Pulmonary artery endothelial cell (primary cell): ENCODE measurements around the gene YARS1. TPM values are rescaled to one million over a fixed set of nuclear protein-coding genes. Genes with fewer than 3 reads are reported as not detected.

Experiments used
- DNase-seq: peaks from one replicate; pipeline ENCODE4 v3.0.0-alpha.2; 2011; ENCODE audit warnings: low read depth, low spot score
- total RNA-seq: library from RNA; depleted of rRNA; stranded (reverse); fragments of >200 nt; gene quantifications from 2 replicates; pipeline ENCODE4 v1.2.3, GENCODE V29; 2014

YARS1 gene
- 113 and 144 TPM in 2 replicates for total RNA-seq

DNA sequence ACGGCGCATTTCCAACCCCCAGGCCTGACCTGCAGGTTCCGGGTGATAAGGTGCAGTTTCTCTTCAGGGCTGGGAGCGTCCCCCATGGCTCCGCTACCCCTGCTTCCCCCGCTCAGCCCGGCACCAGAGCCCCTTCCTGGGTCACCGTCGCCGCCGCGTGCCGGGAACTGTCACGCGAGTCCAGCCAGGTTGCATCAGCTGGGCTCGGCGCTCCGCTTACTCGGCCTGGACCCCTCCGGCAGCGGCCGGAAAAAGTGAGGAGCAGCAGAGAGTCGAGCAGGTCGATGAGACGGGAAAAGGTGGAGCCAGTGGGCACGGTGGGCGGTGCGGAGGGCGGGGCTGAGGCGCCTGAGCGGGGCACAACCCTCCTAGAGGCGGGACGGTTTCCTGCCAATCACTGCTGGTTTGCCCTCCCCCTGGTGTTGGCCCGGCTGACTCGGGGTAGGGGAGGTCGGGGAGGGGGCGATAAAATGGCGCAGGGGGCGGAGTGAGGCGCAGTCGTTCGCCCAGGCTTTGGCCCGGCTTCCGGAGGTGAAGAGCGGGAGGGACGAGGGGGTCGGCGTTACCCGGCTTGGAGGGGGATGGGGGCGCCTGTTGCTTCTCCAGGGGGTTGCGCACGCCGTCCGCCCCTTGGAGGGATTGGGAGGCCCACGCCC lies at the start of gene YARS1, which contains the start of gene S100PBP:
YARS1 (minus strand) TSS at position 200 of the 656 bp plus-strand sequence; CDS start at position 86, 114 bp downstream.
S100PBP (plus strand) TSS at position 495 of the 656 bp plus-strand sequence. CDS start 8,447 bp downstream, outside the sequence.
- DNase-seq: peak; percentile 91

DNA sequence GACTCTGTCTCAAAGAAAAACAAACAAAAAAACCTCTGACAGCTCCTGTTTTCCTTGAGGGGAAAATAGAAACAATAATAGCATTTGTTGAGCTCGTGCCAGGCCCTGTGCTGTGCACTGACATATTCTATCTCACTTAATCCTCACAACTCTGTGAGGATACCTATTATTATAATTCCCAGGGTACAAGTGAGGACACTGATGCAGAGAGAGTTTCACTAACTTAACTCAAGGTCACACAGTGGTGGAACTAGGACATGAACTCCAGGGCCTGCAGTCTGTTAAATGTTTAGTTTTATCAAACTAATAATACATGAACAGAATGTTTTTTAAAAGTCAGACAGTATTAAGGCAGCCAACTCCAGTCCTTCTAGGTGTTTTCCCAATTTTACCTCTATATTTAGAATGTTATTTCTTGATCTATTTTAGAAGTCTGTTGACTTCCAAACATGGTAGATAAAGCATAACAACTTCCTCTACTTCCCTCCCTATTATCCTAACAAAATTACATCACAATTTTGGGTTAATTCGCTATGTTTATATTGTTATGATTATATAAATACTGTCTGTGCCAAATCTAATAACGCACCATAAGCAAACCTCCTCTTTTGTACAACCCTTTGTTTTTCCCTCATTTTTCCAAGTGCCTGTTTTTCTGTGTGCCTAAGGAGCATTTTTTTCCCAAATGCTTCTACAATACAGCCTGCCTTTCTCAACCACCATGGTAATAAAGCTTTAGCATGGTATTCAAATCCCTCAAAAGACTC lies 48.7 kb upstream of the YARS1 start:
- DNase-seq: no peak

- DNase-seq: no peak
These were observed 47.3 kb upstream of the YARS1 start for GRCh38 chr1:32864375-32865019.

- DNase-seq: no peak
These were observed 46.7 kb upstream of the YARS1 start for GRCh38 chr1:32863881-32864245.

- DNase-seq: no peak
These were observed 46.2 kb upstream of the YARS1 start for GRCh38 chr1:32863218-32863880.

DNA sequence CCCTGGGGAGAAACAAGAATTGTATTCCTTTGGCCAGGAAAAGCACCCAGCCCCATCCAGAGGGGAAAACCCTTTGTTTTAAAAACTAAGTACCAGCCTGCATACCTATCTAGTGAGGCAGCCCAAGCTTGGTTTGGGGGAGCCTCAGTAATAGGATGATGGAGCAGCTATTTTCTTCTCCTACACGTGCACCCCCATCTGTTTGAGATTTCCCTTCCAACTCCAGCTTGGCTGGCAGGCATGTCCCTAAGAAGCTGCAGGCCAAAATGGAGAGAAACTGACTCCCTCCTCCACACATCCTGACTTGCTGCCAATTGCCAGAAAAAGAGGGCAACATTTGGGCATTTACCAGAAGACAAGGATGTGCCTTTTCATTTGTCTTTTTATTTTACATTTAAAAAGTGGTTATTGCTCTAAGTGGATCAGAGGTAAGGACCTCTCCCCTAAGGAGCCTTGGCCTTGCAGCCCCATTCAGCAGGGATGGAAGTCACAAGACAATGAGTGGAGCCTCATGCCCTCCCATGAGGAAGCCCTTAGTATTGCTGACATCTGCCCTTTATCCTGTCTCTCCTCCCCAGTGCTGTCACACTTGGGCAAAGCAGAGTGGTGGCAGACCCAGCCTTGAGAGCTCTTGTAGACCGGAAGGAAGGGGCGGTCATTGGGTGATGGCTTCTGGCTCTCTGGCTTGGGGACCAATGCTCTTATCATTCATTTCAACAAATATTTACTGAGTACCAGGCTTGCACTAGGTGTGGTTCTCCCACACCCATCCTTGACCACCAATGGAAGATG lies 44.9 kb upstream of the YARS1 start:
- DNase-seq: no peak

DNA sequence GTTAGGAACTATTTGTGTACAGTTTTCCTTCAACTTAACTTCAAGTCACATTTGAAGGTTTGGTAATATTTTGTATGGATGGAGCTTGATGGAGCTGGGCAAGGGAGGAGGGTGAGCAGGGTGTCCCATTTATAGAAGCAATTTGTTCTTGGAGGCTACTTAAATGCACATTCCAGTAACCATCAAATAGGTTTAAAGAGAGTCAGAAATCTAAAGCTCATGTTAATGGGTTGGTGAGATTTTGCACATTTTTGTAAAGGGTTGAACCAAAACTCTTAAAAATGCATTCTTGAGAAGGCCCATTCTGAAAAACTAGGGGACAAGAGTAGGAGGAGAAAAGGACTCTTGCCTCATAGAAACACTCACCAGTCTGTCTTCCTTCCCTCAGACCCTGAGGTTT lies 43.4 kb upstream of the YARS1 start:
- no peak for DNase-seq

DNA sequence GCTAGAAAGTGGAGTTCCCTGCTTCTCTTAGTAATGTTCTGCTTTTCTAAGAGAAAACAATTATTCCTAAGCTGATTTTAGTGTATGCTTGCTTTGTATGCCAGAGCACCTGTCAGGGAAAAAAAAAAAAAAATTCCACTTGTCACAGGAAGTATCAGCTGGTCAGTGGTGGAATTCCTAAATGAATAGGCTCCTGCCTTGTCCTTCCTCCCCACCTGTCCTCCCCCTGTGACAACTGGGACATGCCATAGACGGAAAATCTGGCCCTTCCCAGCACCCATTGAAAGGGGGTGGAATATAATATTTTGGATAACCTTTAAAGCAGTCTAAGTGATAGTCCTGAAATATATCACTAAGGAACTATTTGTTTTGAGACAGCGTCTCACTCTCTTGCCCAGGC lies 42.8 kb upstream of the YARS1 start:
- no peak for DNase-seq

- DNase-seq: no peak
These were observed 41.6 kb upstream of the YARS1 start for GRCh38 chr1:32858791-32859190.

DNA sequence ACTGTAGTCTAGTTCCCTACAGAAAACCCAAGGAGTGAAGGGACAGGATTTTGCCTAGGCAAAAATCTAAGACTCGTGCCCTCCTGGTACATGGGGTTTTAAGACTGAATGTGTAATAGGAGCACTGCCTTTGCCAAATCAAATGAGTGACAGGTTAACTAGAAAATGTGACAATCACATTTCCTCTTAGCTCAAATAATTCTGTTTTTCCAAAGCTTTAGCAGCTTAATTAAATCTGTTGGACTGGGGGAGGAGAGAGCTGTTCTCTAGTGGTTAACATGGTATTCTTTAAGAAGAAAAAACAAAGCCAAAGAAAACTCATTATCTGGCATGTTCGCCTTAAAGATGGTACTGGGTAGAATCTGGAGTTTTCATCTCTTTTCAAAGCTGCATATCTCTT lies 41.0 kb upstream of the YARS1 start:
- DNase-seq: no peak

DNA sequence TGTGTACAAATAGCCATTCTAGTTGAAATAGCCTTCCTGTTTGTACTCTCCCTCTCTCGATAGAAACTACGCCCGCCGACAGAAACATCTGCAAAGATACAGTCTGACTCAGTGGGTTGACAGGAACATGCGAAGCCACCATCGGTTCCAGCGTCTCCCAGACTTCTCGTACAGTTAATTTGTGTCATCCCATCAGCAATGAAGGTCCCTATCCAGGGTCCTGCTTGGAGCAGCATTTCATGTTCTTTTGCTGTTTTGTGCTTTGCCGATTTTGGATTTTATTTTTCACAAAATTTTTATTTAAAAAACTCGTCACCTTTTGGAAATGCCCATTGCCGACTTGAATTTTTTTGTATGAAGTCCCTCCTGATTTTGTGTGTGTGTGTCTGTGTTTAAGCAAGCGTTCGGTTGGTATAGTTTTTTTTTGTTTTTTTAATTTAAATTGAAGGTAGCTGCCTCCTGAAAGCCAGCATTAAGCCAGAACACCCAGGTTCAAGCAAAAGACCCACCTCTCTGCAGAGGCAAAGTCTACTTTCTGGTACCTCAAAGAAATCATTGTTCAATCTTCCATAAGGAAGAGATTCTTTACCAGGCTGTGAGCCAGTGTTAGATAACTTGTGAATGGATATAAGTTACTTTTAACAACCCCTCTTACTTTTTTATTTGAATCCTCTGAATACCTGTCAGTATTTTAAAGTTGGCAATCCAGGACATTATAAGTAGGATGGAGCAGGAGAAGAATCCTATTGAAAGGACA lies 38.9 kb upstream of the YARS1 start:
- no peak for DNase-seq

GRCh38 chr1:32848354-32849063 lies 31.4 kb upstream of the YARS1 start:
- no peak for DNase-seq

GRCh38 chr1:32831878-32832277 lies 14.7 kb upstream of the YARS1 start:
- DNase-seq: no peak

GRCh38 chr1:32830092-32830852 lies 13.1 kb upstream of the YARS1 start:
- no peak for DNase-seq

DNA sequence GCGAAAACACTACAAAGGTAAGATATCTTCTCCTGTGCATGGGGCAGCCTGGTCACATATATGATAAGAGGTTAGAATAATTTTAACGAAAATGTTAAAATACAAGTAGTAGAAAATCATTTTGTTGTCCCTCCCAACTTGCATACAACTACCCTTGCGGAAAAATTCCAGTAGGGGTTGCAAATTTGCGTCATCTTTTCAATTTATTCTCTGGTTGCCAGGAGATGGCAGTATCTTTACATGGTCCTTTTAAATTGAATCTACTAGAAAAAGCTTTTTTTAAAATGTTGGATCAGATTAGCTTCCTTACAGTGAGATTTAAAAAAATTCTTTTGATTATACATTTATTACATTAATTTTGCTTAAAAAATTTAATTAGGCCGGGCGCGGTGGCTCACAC lies 11.2 kb upstream of the YARS1 start:
- no peak for DNase-seq

DNA sequence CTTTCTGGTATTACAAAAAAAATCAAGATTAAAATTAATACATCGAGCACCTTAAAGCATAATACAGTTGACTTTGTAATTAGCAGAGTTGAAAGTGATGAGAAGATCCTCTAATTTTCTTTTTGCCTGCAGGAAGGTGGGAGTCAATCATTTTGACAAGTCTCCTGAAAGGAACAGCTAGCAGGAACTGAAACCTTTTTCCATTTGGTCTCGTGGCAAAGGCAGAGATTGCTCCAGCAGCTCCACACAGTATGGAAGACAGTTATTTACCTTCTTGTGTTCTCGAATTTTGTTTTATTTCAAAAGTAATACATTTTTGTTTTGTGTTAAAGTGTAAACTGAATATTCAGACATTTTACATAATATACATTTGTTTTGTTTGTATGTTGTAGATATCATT lies 8.0 kb upstream of the YARS1 start:
- DNase-seq: no peak

GRCh38 chr1:32818804-32819541 lies 1.8 kb upstream of the YARS1 start:
- no peak for DNase-seq
